Left renal pelvis (tissue), 4 donors: ENCODE data around the gene ZSCAN1. TPM values are rescaled to one million over a fixed set of nuclear protein-coding genes. Genes with fewer than 3 reads are reported as not detected.

Experiments used
- polyA plus RNA-seq, 4 donors: library from polyadenylated mRNA; unstranded; fragments of 120-200 nt; gene quantifications; one replicate each; pipeline ENCODE4 v1.2.1, GENCODE V29; 2013; ENCODE audit not compliant: insufficient read length in 4 of 4

Gene ZSCAN1
- polyA plus RNA-seq, 4 donors = 1.4 to 7.7 (median 2.5) TPM

Other genes starting within 250 kb of the ZSCAN1 start
- gene ZNF552, start 219.1 kb upstream of the ZSCAN1 start, polyA plus RNA-seq = 10 to 100 TPM in 3 of 4 donors, 1 to 10 TPM in 1; 6.3 to 27.4 (median 18.0) TPM
- gene ZNF587B, start 203.7 kb upstream of the ZSCAN1 start, polyA plus RNA-seq = 10 to 100 TPM in 3 of 4 donors, 1 to 10 TPM in 1; 4.6 to 17.1 (median 15.0) TPM
- 10 to 100 TPM; 19.6 to 41.0 (median 26.1) TPM for gene ZNF587, start 184.2 kb upstream of the ZSCAN1 start, polyA plus RNA-seq
- gene ZNF814, start 145.0 kb upstream of the ZSCAN1 start, polyA plus RNA-seq = 10 to 100 TPM; 36.3 to 84.0 (median 53.2) TPM
- gene ZNF417, start 117.4 kb upstream of the ZSCAN1 start, polyA plus RNA-seq = 10 to 100 TPM; 19.5 to 32.7 (median 25.6) TPM
- 10 to 100 TPM; 15.4 to 27.7 (median 24.1) TPM for gene ZNF418, start 98.6 kb upstream of the ZSCAN1 start, polyA plus RNA-seq
- gene ZNF256, start 86.3 kb upstream of the ZSCAN1 start, polyA plus RNA-seq = 10 to 100 TPM in 2 of 4 donors, 1 to 10 TPM in 2; 7.3 to 10.8 (median 9.1) TPM
- gene C19orf18, start 59.5 kb upstream of the ZSCAN1 start, polyA plus RNA-seq = 1 to 10 TPM; 1.3 to 3.1 (median 2.2) TPM
- 10 to 100 TPM; 20.2 to 34.4 (median 30.8) TPM for gene ZNF606, start 31.2 kb upstream of the ZSCAN1 start, polyA plus RNA-seq
- 10 to 100 TPM; 22.1 to 28.6 (median 23.9) TPM for gene ZNF135, start 25.3 kb downstream of the ZSCAN1 start, polyA plus RNA-seq
- gene ZSCAN18, start 64.2 kb downstream of the ZSCAN1 start, polyA plus RNA-seq = 100 to 1,000 TPM in 1 of 4 donors, 10 to 100 TPM in 3; 76.2 to 122 (median 83.3) TPM
- 10 to 100 TPM; 17.7 to 24.3 (median 22.1) TPM for gene ZNF329, start 116.8 kb downstream of the ZSCAN1 start, polyA plus RNA-seq
- 10 to 100 TPM; 13.0 to 24.0 (median 19.5) TPM for gene ZNF274, start 149.0 kb downstream of the ZSCAN1 start, polyA plus RNA-seq
- gene ZNF544, start 194.9 kb downstream of the ZSCAN1 start, polyA plus RNA-seq = 10 to 100 TPM; 23.4 to 40.1 (median 34.6) TPM
- 1 to 10 TPM; 5.5 to 8.8 (median 8.0) TPM for gene ZNF8, start 244.9 kb downstream of the ZSCAN1 start, polyA plus RNA-seq